Peyer's patch (tissue), 4 donors: ENCODE data around the gene ATG4B. TPM values are rescaled to one million over a fixed set of nuclear protein-coding genes. Genes with fewer than 3 reads are reported as not detected.

Source experiments
- DNase-seq, 3 donors: peaks; one replicate each; pipeline ENCODE4 v3.0.0-alpha.2; 2017 to 2019
- H3K27ac ChIP-seq, 4 donors: fragments of 200-600 bp; sonication (generic); one replicate each; pipeline ENCODE4 v1.5.1; 2016 to 2019
- H3K27me3 ChIP-seq, 2 donors: fragments of 200-600 bp; sonication (generic); one replicate each; pipeline ENCODE4 v1.5.1; 2019
- H3K36me3 ChIP-seq, 3 donors: fragments of 200-600 bp; sonication (generic); one replicate each; pipeline ENCODE4 v1.5.1; 2016 to 2019
- H3K4me1 ChIP-seq, 4 donors: fragments of 200-600 bp; sonication (generic); one replicate each; pipeline ENCODE4 v1.5.1; 2016 to 2019
- H3K4me3 ChIP-seq, 4 donors: fragments of 200-600 bp; sonication (generic); 1 replicate in 3 of 4; 2 replicates in 1 of 4; pipeline ENCODE4 v1.5.1; 2016 to 2019; ENCODE audit warnings: mild to moderate bottlenecking in 1 of 4
- H3K9me3 ChIP-seq, 4 donors: fragments of 200-600 bp; sonication (generic); one replicate each; pipeline ENCODE4 v1.5.1; 2016 to 2019; ENCODE audit warnings: mild to moderate bottlenecking in 1 of 4
- POLR2A ChIP-seq, 2 donors: fragments of 450-650 bp; IDR thresholded peaks; one replicate each; pipeline ENCODE4 v1.5.1; 2017; ENCODE audit warnings: antibody characterized with exemption in 2 of 2, mild to moderate bottlenecking in 2 of 2, moderate library complexity in 2 of 2
- total RNA-seq, 4 donors: library from RNA; depleted of rRNA; stranded (reverse); fragments of >200 nt; gene quantifications; one replicate each; pipeline ENCODE4 v1.1.0, GENCODE V29; 2016
- TF ChIP-seq, protein P1 (sequence below), 6 experiments: fragments of 450-650 bp in 4 of 6; fragments of 200-600 bp in 2 of 6; sonication (generic) in 1 of 6; IDR thresholded peaks; one replicate each; pipeline ENCODE4 v1.5.1; 2017 to 2019; ENCODE audit warnings: antibody characterized with exemption in 6 of 6, mild to moderate bottlenecking in 3 of 6, moderate library complexity in 1 of 6

Gene ATG4B
- total RNA-seq, 4 donors from 2014 or later, result 133 to 272 (median 259) TPM

DNA sequence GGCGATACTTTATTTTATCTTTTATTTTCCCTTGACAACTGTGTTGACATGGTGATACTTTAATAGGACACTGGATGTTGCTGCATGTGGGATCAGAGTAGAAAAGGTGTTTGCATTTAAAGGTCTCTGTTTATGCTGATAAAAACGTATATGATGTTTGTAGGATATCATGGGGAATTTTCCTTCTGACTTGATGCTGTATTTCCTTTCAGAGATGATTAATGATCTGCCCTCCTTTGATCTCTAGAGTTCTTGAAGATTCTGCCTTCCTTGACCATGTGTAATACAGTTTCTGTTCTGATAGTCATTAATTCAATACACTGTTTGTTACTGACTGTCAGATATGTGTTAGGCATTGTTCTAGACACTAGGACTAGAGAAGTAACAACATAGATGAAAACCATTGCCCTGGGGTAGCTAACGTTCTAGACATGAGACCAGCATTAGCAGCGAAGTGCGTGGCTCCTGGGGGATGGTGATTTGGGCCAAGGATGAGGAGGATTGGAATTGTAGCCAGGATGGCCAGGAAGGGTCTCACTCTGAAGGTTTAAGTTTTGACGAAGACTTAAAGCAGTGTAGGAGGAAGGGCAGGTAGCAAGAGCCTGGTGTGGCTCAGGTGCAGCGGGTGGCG is 2.8 kb downstream of the ATG4B start:
- H3K9me3 ChIP-seq, result no peaks in the 10 kb centered on the region
- no peak overlapping the region for H3K27ac ChIP-seq
- H3K27me3 ChIP-seq, result no peaks in the 10 kb centered on the region
- H3K4me3 ChIP-seq, result no peak overlapping the region
- no peak for DNase-seq
- H3K4me1 ChIP-seq, result peaks cover 0 to 42% (median 6%) of the 10 kb centered on the region in 4 donors
- peaks cover 0 to 8% (median 0%) of the 10 kb centered on the region in 3 donors for H3K36me3 ChIP-seq
- TF ChIP-seq POLR2A (IDR thresholded peaks at IDR 0.05), result no peak

DNA sequence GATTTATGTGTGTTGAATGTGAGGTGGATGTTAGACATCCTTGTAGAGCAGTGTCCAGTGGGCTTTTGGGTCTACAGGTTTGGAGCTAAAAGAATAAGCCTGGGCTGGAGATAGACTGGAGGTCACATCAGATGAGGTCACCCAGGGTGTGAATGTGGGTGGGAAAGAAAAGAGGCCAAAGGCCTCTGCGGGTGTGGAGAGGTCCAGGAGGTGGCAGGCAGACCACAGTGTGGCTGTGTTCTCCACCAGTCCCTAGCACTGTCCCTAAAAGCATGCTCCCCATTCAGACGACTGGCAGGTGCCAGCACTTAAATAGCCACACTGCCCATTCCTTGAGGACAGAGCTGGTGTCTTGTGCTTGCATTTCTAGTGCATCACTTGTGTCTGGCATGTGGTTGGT is 4.1 kb downstream of the ATG4B start:
- no peak overlapping the region for H3K27ac ChIP-seq
- DNase-seq, result no peak
- TF ChIP-seq, protein P1, sequence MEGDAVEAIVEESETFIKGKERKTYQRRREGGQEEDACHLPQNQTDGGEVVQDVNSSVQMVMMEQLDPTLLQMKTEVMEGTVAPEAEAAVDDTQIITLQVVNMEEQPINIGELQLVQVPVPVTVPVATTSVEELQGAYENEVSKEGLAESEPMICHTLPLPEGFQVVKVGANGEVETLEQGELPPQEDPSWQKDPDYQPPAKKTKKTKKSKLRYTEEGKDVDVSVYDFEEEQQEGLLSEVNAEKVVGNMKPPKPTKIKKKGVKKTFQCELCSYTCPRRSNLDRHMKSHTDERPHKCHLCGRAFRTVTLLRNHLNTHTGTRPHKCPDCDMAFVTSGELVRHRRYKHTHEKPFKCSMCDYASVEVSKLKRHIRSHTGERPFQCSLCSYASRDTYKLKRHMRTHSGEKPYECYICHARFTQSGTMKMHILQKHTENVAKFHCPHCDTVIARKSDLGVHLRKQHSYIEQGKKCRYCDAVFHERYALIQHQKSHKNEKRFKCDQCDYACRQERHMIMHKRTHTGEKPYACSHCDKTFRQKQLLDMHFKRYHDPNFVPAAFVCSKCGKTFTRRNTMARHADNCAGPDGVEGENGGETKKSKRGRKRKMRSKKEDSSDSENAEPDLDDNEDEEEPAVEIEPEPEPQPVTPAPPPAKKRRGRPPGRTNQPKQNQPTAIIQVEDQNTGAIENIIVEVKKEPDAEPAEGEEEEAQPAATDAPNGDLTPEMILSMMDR (IDR thresholded peaks at IDR 0.05), result no peak
- H3K27me3 ChIP-seq, result no peaks in the 10 kb centered on the region
- H3K9me3 ChIP-seq, result no peaks in the 10 kb centered on the region
- no peak overlapping the region for H3K4me3 ChIP-seq
- peaks cover 0 to 35% (median 4%) of the 10 kb centered on the region in 4 donors for H3K4me1 ChIP-seq
- peaks cover 0 to 8% (median 0%) of the 10 kb centered on the region in 3 donors for H3K36me3 ChIP-seq

DNA sequence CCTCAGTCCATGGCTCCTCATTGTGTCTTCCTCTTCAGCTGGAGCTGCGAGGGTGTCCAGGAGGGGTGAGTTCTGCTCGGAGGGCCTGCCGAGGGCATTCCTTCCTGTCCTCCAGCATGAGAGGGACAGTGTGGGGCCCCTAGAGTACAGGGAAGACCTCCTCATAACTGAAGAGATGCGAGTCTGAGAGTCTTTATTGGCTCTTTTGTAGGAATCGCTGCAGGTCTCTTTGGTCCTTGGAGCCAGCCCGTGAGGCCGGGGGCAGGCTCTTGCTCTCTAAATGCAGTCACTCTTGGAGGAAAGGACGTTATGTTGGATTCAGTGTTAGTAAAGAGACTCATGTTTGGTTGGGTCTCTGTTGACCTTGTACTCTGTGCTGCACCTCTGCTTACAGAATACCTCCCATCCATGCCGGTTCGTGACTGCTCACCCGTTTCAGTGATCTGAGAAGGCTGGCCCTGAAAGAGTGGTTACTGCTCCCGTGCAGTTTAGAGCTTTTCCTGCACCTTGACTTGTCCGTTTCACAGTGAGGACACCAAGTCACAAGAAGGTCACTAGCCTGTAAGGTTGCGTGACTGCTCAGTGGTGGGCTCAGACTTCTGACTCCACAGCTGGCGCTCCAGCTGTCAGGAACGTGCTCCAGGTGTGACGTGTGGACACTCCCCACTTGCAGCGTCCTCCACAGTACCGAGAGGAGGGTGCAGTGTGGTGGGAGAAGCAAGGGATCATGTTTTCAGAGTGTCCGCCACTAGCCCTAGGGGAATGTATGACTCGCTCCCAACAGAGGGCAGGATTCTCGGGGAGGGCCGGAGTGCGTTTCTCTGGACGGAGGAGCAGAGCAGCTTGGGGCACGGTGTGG is 7.8 kb downstream of the ATG4B start:
- Histone ChIP-seq H3K4me3 (no peak overlapping the region), H3K36me3 (no peaks in the 10 kb centered on the region), H3K27me3 (no peaks in the 10 kb centered on the region), H3K9me3 (no peaks in the 10 kb centered on the region), H3K27ac (no peak overlapping the region), H3K4me1 (peaks cover 0 to 19% (median 0%) of the 10 kb centered on the region in 4 donors)
- no peak for TF ChIP-seq POLR2A (IDR thresholded peaks at IDR 0.05)
- TF ChIP-seq, protein P1 (IDR thresholded peaks at IDR 0.05), result no peak
- DNase-seq, result no peak

DNA sequence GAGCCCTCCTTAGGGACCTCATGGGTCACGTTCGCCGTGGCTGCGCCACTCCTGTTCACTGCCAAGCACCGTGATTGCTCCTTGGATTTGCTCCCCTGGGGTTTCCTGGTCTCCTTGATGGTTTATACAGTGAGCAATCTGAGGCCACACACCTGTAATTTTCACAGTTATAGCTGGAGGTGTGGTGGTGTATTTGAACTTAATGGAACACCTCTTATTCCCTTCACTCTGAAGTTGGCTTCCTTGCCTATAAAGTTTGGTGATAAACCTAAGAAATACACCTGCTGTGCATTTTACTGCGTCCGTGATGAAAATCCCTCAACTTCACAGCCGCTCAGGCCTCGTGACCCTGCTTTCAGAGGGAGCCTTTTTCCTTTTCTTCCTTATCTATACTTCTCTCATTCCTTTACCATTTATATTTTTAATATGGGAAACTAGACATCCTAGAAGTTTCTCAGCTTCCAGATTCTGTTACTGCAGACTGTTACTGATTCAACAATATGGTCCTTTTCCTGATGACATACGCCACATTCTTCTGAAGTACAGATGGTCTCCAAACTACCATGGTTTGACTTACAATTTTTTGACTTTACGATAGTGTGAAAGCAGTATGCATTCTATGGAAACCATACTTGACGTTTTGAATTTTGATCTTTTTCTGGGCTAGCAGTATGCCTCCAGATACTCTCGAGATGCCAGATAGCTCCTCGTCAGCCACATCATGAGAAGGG is 8.6 kb downstream of the ATG4B start:
- Histone ChIP-seq H3K4me1 (peaks cover 0 to 11% (median 0%) of the 10 kb centered on the region in 4 donors), H3K27ac (no peak overlapping the region), H3K4me3 (no peak overlapping the region), H3K9me3 (no peaks in the 10 kb centered on the region), H3K36me3 (peaks cover 0 to 4% (median 0%) of the 10 kb centered on the region in 3 donors), H3K27me3 (no peaks in the 10 kb centered on the region)
- TF ChIP-seq POLR2A (IDR thresholded peaks at IDR 0.05), result no peak
- TF ChIP-seq, protein P1 (IDR thresholded peaks at IDR 0.05), result no peak
- DNase-seq, result no peak

DNA sequence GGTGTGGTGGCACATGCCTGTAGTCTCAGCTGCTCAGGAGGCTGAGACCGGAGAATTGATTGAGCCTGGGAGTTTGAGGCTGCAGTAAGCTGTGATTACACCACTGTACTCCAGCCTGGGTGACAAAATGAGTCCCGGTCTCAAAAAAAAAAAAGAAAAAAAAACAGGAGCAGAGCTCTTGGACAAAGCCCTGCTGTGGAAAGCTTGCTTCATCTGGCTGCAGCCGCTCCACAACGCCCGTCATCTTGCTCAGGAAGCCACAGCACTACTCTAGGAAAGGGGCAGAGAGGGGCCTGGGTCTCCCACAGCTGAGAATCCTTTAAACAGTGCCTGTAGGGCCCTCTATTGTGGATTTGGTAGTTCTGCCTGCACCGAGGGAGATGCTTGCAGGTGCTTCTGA is 11.0 kb downstream of the ATG4B start:
- Histone ChIP-seq H3K36me3 (peaks cover 0 to 26% (median 0%) of the 10 kb centered on the region in 3 donors), H3K27me3 (no peaks in the 10 kb centered on the region), H3K4me3 (no peak overlapping the region), H3K27ac (no peak overlapping the region), H3K4me1 (no peaks in the 10 kb centered on the region), H3K9me3 (no peaks in the 10 kb centered on the region)
- no peak for DNase-seq
- TF ChIP-seq, protein P1 (IDR thresholded peaks at IDR 0.05), result no peak
- no peak for TF ChIP-seq POLR2A (IDR thresholded peaks at IDR 0.05)
